HCT116 (cell line): ENCODE data around the gene PLD1. TPM values are rescaled to one million over a fixed set of nuclear protein-coding genes. Genes with fewer than 3 reads are reported as not detected.

Source experiments
- ATAC-seq: fragments of 200-7000 bp; cut with Tn5 transposase; 2 replicates; pipeline ENCODE4 v1.9.1; 2020; ENCODE audit warnings: mild to moderate bottlenecking, moderate library complexity
- BruUV-seq: library from RNA; stranded (reverse); fragments of 400-500 nt; replicated peaks from 2 replicates; lab custom pipeline; 2021; lab: Mats Ljungman, UMichigan
- CTCF ChIA-PET: fragments of 300-600 bp; sonication (Branson Sonifier 250); formaldehyde crosslinking; loops from one replicate; lab custom pipeline; 2021; ENCODE audit warnings: antibody characterized with exemption; lab: Charles Lee
- POLR2A ChIA-PET: fragments of 300-600, 350-600 bp; sonication (Branson Sonifier 250); formaldehyde crosslinking; loops from one replicate; lab custom pipeline; 2021; ENCODE audit warnings: antibody characterized with exemption; lab: Charles Lee
- RAD21 ChIA-PET, 2 experiments: fragments of 300-600 bp; sonication (Branson Sonifier 250); formaldehyde crosslinking; loops; one replicate each; lab custom pipeline; 2023; ENCODE audit warnings: low total read pairs in 2 of 2; ENCODE audit not compliant: uncharacterized antibody in 2 of 2, unreplicated experiment in 2 of 2, low non-redundant PET in 1 of 2; lab: Charles Lee
- DNase-seq: peaks from one replicate; pipeline ENCODE4 v3.0.0-alpha.2; 2010; ENCODE audit warnings: low read depth, low spot score
- H2AFZ ChIP-seq: fragments of 200-600 bp; shearing (Covaris generic), sonication (generic); 2 replicates; pipeline ENCODE4 v1.6.1; 2017; ENCODE audit warnings: low read depth, mixed run types, mixed read lengths, antibody characterized with exemption, low read length; ENCODE audit not compliant: poor library complexity, severe bottlenecking
- H3K27ac ChIP-seq: 2 replicates; pipeline ENCODE4 v1.5.1; 2012; ENCODE audit warnings: low read depth, low read length
- H3K27me3 ChIP-seq: fragments of 200-600 bp; sonication (generic); 2 replicates; pipeline ENCODE4 v1.6.1; 2016; ENCODE audit warnings: mixed run types, low read length, mixed read lengths; ENCODE audit not compliant: insufficient read depth
- H3K36me3 ChIP-seq, 2 experiments: fragments of 200-500 bp in 1 of 2; fragments of 200-600 bp in 1 of 2; sonication (Bioruptor generic) in 1 of 2; sonication (generic) in 1 of 2; 2 replicates each; pipeline versions ENCODE4 v1.5.1 to v1.6.1; 2014 to 2016; ENCODE audit warnings: low read length in 2 of 2, inconsistent platforms in 1 of 2, mixed read lengths in 1 of 2, mixed run types in 1 of 2; ENCODE audit not compliant: insufficient read depth in 2 of 2, control insufficient read depth in 1 of 2
- H3K4me1 ChIP-seq, 2 experiments: fragments of 200-600 bp in 1 of 2; sonication (generic) in 1 of 2; 2 replicates each; pipeline versions ENCODE4 v1.5.1 to v1.6.1; 2012 to 2017; ENCODE audit warnings: low read length in 2 of 2, inconsistent platforms in 1 of 2, mild to moderate bottlenecking in 1 of 2, mixed read lengths in 1 of 2, mixed run types in 1 of 2, moderate library complexity in 1 of 2; ENCODE audit not compliant: insufficient read depth in 2 of 2, control insufficient read depth in 1 of 2
- H3K4me2 ChIP-seq: fragments of 200-600 bp; sonication (generic); 2 replicates; pipeline ENCODE4 v1.6.1; 2017; ENCODE audit warnings: mixed run types, low read length, mixed read lengths
- H3K4me3 ChIP-seq, 2 experiments: fragments of 200-600 bp in 1 of 2; sonication (generic) in 1 of 2; replicated peaks in 1 of 2; 2 replicates each; pipeline ENCODE4 v1.5.1; 2011 to 2016; ENCODE audit warnings: low read length in 2 of 2, control low read depth in 1 of 2, low read depth in 1 of 2, mild to moderate bottlenecking in 1 of 2, mixed read lengths in 1 of 2, mixed run types in 1 of 2
- H3K79me2 ChIP-seq: fragments of 200-600 bp; sonication (generic); 2 replicates; pipeline ENCODE4 v1.6.1; 2017; ENCODE audit warnings: mild to moderate bottlenecking, mixed run types, low read length, moderate library complexity, mixed read lengths; ENCODE audit not compliant: insufficient read depth
- H3K9ac ChIP-seq: fragments of 200-600 bp; sonication (generic); 2 replicates; pipeline ENCODE4 v1.6.1; 2016; ENCODE audit warnings: low read length, mixed read lengths
- H3K9me2 ChIP-seq: fragments of 200-600 bp; sonication (generic), shearing (Covaris generic); 2 replicates; pipeline ENCODE4 v1.6.1; 2017; ENCODE audit warnings: mixed run types, mild to moderate bottlenecking, moderate library complexity; ENCODE audit not compliant: insufficient read depth
- H3K9me3 ChIP-seq, 2 experiments: fragments of 200-500 bp in 1 of 2; fragments of 200-600 bp in 1 of 2; sonication (Bioruptor generic) in 1 of 2; sonication (generic) in 1 of 2; 2 replicates each; pipeline ENCODE4 v1.6.1; 2014 to 2017; ENCODE audit warnings: low read length in 2 of 2, mixed read lengths in 2 of 2, inconsistent platforms in 1 of 2, low read depth in 1 of 2, mild to moderate bottlenecking in 1 of 2, mixed run types in 1 of 2, moderate library complexity in 1 of 2; ENCODE audit not compliant: control insufficient read depth in 1 of 2, insufficient read depth in 1 of 2
- H4K20me1 ChIP-seq: fragments of 200-600 bp; sonication (generic), shearing (Covaris generic); 2 replicates; pipeline ENCODE4 v1.6.1; 2017; ENCODE audit warnings: mixed run types, mild to moderate bottlenecking, moderate library complexity; ENCODE audit not compliant: insufficient read depth
- EGR1 ChIP-seq: IDR thresholded peaks from 2 replicates; pipeline ENCODE4 v1.6.1; 2012; ENCODE audit warnings: low read depth
- ELF1 ChIP-seq: IDR thresholded peaks from 2 replicates; pipeline ENCODE4 v1.6.1; 2012; ENCODE audit warnings: low read depth, borderline replicate concordance
- EZH2 ChIP-seq: fragments of 200-600 bp; sonication (generic); IDR thresholded peaks from 2 replicates; pipeline ENCODE4 v1.6.1; 2017; ENCODE audit warnings: antibody characterized with exemption, mixed run types
- EZH2phosphoT487 ChIP-seq: fragments of 200-600 bp; IDR thresholded peaks from 2 replicates; pipeline ENCODE4 v1.6.1; 2018; ENCODE audit warnings: antibody characterized with exemption, borderline replicate concordance
- FOSL1 ChIP-seq: IDR thresholded peaks from 2 replicates; pipeline ENCODE4 v1.6.1; 2012; ENCODE audit warnings: low read depth
- JUND ChIP-seq: IDR thresholded peaks from 2 replicates; pipeline ENCODE4 v1.6.1; 2012
- POLR2A ChIP-seq: IDR thresholded peaks from 2 replicates; pipeline ENCODE4 v1.7.0; 2011; ENCODE audit warnings: borderline replicate concordance; ENCODE audit not compliant: insufficient read depth, insufficient read length; ENCODE audit errors: extremely low read depth
- POLR2AphosphoS5 ChIP-seq: IDR thresholded peaks from 2 replicates; pipeline ENCODE4 v1.6.1; 2011; ENCODE audit warnings: mild to moderate bottlenecking, low read depth, low read length, moderate library complexity
- REST ChIP-seq: IDR thresholded peaks from 2 replicates; pipeline ENCODE4 v1.6.1; 2012; ENCODE audit warnings: low read depth
- SP1 ChIP-seq: IDR thresholded peaks from 2 replicates; pipeline ENCODE4 v1.6.1; 2012; ENCODE audit warnings: low read depth
- SRF ChIP-seq: IDR thresholded peaks from 2 replicates; pipeline ENCODE4 v1.6.1; 2012; ENCODE audit warnings: low read depth
- ZFX ChIP-seq: fragments of 450-650 bp; IDR thresholded peaks from 2 replicates; pipeline ENCODE4 v1.6.1; 2017
- ZNF274 ChIP-seq: fragments of 200-500 bp; sonication (Bioruptor generic); IDR thresholded peaks from 2 replicates; pipeline ENCODE4 v1.6.1; 2014; ENCODE audit warnings: mild to moderate bottlenecking, low read depth, low read length, inconsistent platforms
- intact Hi-C: fragments of 100-400 bp; cut with micrococcal nuclease; formaldehyde crosslinking; loops from 2 replicates; pipeline ENCODE4 v1.10.0; 2022
- total RNA-seq: library from RNA; stranded (reverse); gene quantifications from one replicate; pipeline ENCODE4 v1.2.1, GENCODE V29; 2021; ENCODE audit not compliant: unreplicated experiment

PLD1 gene
- total RNA-seq, 1 experiment from 2014 or later = 8.4 TPM

- DNase-seq = no peak
- Histone ChIP-seq H3K9ac (no peak overlapping the region), H3K27me3 (no peaks in the 10 kb centered on the region), H2AFZ (no peak overlapping the region), H3K4me3 (no peak overlapping the region), H3K79me2 (no peaks in the 10 kb centered on the region), H3K4me1 (no peaks in the 10 kb centered on the region), H3K36me3 (no peaks in the 10 kb centered on the region), H3K9me3 (no peaks in the 10 kb centered on the region), H3K4me2 (no peak overlapping the region), H3K27ac (no peak overlapping the region), H4K20me1 (no peaks in the 10 kb centered on the region)
- RAD21 ChIA-PET = no interaction called here
- no TSS peak for BruUV-seq
- no peak for ATAC-seq
- POLR2A ChIA-PET = no interaction called here
- CTCF ChIA-PET = interaction anchor here (1.5 kb wide), 1 partner anchor 16 kb away, joined by 4 read pairs; no protein-coding TSS in a partner anchor
- intact Hi-C loops = no loop called here
- TF ChIP-seq REST (no peak), POLR2AphosphoS5 (no peak), EZH2 (no peak), SP1 (no peak), JUND (no peak), EGR1 (no peak), EZH2phosphoT487 (no peak), POLR2A (no peak), ELF1 (no peak), ZNF274 (no peak), SRF (no peak), ZFX (no peak), FOSL1 (no peak)
- TF ChIP-seq, all 23 proteins: peak for 0
- no peaks in the 10 kb centered on the region for H3K9me2 ChIP-seq
Observed at GRCh38 chr3:171688002-171688401, 122.3 kb downstream of the PLD1 start.
